Lower lobe of right lung (tissue), 2 donors: ENCODE results near the gene RPL22. TPM values are rescaled to one million over a fixed set of nuclear protein-coding genes. Genes with fewer than 3 reads are reported as not detected.

ENCODE experiments used
- ATAC-seq, 2 donors: fragments of 200-7000 bp; cut with Tn5 transposase; one replicate each; pipeline ENCODE4 v1.9.1; 2020 to 2022; ENCODE audit warnings: mild to moderate bottlenecking in 2 of 2, moderate library complexity in 2 of 2
- DNase-seq: peaks from one replicate; pipeline ENCODE4 v3.0.0-alpha.2; 2020
- H3K27ac ChIP-seq: fragments of 200-600 bp; one replicate; pipeline ENCODE4 v1.8.0; 2022
- H3K27me3 ChIP-seq: fragments of 200-600 bp; one replicate; pipeline ENCODE4 v1.8.0; 2022; ENCODE audit warnings: low read depth
- H3K36me3 ChIP-seq: fragments of 200-600 bp; one replicate; pipeline ENCODE4 v1.8.0; 2022; ENCODE audit warnings: mild to moderate bottlenecking
- H3K4me1 ChIP-seq: fragments of 200-600 bp; one replicate; pipeline ENCODE4 v1.8.0; 2022
- H3K4me3 ChIP-seq: fragments of 200-600 bp; one replicate; pipeline ENCODE4 v1.8.0; 2022; ENCODE audit warnings: mild to moderate bottlenecking
- H3K9me3 ChIP-seq: fragments of 200-600 bp; one replicate; pipeline ENCODE4 v1.8.0; 2022
- CTCF ChIP-seq: fragments of 200-600 bp; IDR thresholded peaks from one replicate; pipeline ENCODE4 v1.8.0; 2022; ENCODE audit warnings: antibody characterized with exemption, mild to moderate bottlenecking
- intact Hi-C: fragments of 100-400 bp; cut with DNase I; formaldehyde crosslinking; loops from one replicate; pipeline ENCODE4 v1.11.0; 2022
- total RNA-seq: library from RNA; stranded (reverse); fragmentation: NEBNext Ultra II Directional; extraction: Animal tissue kit (Norgen Biotek cat#: 25700); gene quantifications from one replicate; pipeline ENCODE4 v1.2.1, GENCODE V29; 2021
- donor health status: DM: no; HTN: yes; CAD: no; lungs with severe emphysema.

Gene RPL22
- total RNA-seq, 1 donor from 2014 or later, result 317 TPM

DNA sequence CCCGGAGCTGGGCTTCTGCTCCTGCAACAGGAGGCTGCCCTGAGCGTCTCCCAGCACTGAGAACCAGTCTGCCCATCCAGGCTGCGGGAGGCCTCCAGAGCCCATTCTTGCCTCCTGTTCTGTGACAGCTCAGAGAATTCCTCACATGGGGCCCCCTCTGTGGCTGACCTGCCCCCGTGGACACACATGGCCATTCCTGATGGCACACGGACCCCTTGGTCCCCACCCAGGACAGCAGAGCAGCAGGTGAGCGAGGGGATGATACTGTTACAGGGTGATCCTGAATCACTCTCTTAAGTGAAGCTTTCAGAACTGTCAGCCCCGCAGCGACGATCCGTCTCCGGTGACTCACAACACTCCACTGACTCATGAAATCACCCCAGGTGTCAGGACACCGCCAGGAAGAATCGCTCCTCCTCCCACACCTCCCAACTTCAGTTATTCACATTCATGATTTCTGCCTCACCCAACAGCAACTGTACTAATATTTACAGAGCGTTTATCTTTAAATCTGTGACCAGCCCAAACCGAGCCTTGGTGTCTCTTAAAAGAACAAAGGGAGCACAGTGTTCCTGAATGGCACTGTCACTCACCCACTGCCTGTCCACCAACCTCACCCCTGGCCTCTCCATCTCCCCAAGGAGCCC is 41.7 kb downstream of the RPL22 start:
- intact Hi-C loops, result no loop called here
- DNase-seq (no peak), ATAC-seq (no peak)
- H3K27ac ChIP-seq, result no peak overlapping the region
- no peak overlapping the region for H3K4me3 ChIP-seq
- peaks cover 7% of the 10 kb centered on the region for H3K27me3 ChIP-seq
- no peaks in the 10 kb centered on the region for H3K4me1 ChIP-seq
- H3K9me3 ChIP-seq, result no peaks in the 10 kb centered on the region
- no peak for TF ChIP-seq CTCF
- no peaks in the 10 kb centered on the region for H3K36me3 ChIP-seq

DNA sequence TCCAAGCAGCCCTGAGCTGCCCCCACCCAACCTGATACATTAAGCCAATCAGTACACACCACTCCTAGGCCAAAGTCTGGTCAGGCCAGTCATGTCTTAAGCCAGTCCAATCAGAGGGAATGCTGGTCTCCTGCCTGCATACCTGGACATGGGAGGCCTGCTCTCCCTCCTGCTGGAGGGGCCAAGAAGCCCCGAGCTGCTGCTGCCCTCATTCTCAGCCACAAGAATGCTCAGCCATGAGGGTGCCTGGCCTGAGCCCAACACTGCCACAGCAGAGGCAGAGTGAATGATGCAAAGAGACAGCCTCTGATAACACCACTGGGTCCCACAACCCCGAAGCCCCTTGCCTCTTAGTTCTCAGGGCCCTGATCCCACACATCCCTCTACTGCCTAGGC is 42.3 kb downstream of the RPL22 start:
- Histone ChIP-seq H3K36me3 (no peaks in the 10 kb centered on the region), H3K27me3 (peaks cover 7% of the 10 kb centered on the region), H3K9me3 (no peaks in the 10 kb centered on the region), H3K4me3 (no peak overlapping the region), H3K27ac (no peak overlapping the region), H3K4me1 (no peaks in the 10 kb centered on the region)
- ATAC-seq (no peak), DNase-seq (no peak)
- no peak for TF ChIP-seq CTCF
- intact Hi-C loops, result no loop called here

- H3K27ac ChIP-seq, result no peak overlapping the region
- intact Hi-C loops, result no loop called here
- H3K4me1 ChIP-seq, result no peaks in the 10 kb centered on the region
- no peak for ATAC-seq
- DNase-seq, result no peak
- no peak for TF ChIP-seq CTCF
- no peaks in the 10 kb centered on the region for H3K9me3 ChIP-seq
- no peaks in the 10 kb centered on the region for H3K36me3 ChIP-seq
- peaks cover 3% of the 10 kb centered on the region for H3K27me3 ChIP-seq
- H3K4me3 ChIP-seq, result no peak overlapping the region
Observed at GRCh38 chr1:6154525-6155319, 44.7 kb downstream of the RPL22 start.

GRCh38 chr1:6152882-6153281 is 46.5 kb downstream of the RPL22 start:
- no peaks in the 10 kb centered on the region for H3K9me3 ChIP-seq
- no peak overlapping the region for H3K4me3 ChIP-seq
- H3K27me3 ChIP-seq, result peaks cover 14% of the 10 kb centered on the region
- ATAC-seq (no peak), DNase-seq (no peak)
- H3K4me1 ChIP-seq, result peaks cover 7% of the 10 kb centered on the region
- TF ChIP-seq CTCF, result no peak
- intact Hi-C loops, result no loop called here
- H3K36me3 ChIP-seq, result no peaks in the 10 kb centered on the region
- H3K27ac ChIP-seq, result no peak overlapping the region

GRCh38 chr1:6152181-6152580 is 47.2 kb downstream of the RPL22 start:
- intact Hi-C loops, result no loop called here
- peaks cover 7% of the 10 kb centered on the region for H3K4me1 ChIP-seq
- ATAC-seq (no peak), DNase-seq (no peak)
- H3K9me3 ChIP-seq, result no peaks in the 10 kb centered on the region
- no peaks in the 10 kb centered on the region for H3K36me3 ChIP-seq
- no peak overlapping the region for H3K27ac ChIP-seq
- no peak overlapping the region for H3K4me3 ChIP-seq
- peaks cover 21% of the 10 kb centered on the region for H3K27me3 ChIP-seq
- TF ChIP-seq CTCF, result no peak
